ENCODE results near the gene PTPRN2.

DNA sequence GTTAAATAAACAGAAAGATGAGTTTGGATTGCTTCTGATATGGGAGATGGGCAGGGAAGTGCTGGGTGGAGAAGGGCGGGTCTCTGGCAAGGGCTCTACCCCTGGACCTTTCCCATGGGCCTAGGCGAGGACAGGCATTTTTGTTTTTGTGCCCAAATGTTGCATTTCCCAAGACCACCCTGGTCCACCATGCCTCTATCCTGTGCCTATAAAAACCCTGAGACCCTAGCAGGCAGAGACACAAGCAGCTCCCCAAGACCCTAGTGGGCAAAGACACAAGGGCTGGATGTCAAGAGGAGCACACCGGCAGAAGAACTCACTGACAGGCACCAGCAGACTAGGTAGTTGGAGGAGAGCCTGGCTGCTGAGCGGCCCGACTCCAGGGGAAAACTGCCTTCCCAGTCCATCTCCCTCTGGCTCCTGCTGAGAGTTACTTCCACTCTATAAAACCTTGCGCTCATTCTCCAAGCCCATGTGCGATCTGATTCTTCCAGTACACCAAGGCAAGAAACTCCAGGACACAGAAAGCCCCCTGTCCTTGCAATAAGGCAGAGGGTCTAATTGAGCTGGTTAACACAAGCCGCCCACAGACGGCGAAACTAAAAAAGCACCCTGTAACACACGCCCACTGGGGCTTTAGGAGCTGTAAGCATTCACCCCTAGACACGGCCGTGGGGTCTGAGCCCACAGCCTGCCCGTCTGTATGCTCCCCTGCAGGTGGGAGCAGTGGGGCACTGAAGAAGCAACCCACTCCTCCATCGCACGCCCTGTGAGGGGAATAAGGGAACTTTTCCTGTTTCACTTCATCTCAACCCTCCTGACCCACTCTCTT is 291.4 kb downstream of the PTPRN2 start:
- TF ChIP-seq, protein P1, sequence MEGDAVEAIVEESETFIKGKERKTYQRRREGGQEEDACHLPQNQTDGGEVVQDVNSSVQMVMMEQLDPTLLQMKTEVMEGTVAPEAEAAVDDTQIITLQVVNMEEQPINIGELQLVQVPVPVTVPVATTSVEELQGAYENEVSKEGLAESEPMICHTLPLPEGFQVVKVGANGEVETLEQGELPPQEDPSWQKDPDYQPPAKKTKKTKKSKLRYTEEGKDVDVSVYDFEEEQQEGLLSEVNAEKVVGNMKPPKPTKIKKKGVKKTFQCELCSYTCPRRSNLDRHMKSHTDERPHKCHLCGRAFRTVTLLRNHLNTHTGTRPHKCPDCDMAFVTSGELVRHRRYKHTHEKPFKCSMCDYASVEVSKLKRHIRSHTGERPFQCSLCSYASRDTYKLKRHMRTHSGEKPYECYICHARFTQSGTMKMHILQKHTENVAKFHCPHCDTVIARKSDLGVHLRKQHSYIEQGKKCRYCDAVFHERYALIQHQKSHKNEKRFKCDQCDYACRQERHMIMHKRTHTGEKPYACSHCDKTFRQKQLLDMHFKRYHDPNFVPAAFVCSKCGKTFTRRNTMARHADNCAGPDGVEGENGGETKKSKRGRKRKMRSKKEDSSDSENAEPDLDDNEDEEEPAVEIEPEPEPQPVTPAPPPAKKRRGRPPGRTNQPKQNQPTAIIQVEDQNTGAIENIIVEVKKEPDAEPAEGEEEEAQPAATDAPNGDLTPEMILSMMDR (IDR thresholded peaks at IDR 0.05), result no peak
- no peak for TF ChIP-seq ZFX (IDR thresholded peaks at IDR 0.05; ENCODE audit: borderline replicate concordance)
